Measurements from ENCODE around the gene SZT2. TPM values are rescaled to one million over a fixed set of nuclear protein-coding genes. Genes with fewer than 3 reads are reported as not detected.

SZT2 gene
- total and polyA plus RNA-seq, 2 of the 13 experiments (the other 11 are each of a cell fraction or from before 2014, with no cell fraction given), result 8.0 to 8.8 TPM

DNA sequence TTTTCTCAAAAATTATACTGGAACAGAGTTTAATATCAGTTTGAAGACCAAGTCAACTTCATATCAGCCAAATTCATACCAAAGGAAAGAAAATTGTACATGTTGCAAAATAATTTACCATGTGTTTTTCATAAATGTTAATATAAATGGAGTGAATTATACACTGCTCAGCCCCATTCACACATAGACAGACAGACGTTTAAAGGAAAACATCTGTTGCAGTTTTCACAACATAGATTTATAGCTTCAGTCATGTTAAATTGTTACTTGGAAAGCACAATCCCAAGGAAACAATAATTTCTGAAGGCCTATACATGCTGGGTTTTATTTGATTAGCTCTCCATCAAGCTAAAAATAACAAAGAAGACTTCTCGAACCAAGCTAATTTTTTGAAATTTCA is 91.8 kb downstream of the SZT2 start (continued):
- TF ChIP-seq, protein P1, sequence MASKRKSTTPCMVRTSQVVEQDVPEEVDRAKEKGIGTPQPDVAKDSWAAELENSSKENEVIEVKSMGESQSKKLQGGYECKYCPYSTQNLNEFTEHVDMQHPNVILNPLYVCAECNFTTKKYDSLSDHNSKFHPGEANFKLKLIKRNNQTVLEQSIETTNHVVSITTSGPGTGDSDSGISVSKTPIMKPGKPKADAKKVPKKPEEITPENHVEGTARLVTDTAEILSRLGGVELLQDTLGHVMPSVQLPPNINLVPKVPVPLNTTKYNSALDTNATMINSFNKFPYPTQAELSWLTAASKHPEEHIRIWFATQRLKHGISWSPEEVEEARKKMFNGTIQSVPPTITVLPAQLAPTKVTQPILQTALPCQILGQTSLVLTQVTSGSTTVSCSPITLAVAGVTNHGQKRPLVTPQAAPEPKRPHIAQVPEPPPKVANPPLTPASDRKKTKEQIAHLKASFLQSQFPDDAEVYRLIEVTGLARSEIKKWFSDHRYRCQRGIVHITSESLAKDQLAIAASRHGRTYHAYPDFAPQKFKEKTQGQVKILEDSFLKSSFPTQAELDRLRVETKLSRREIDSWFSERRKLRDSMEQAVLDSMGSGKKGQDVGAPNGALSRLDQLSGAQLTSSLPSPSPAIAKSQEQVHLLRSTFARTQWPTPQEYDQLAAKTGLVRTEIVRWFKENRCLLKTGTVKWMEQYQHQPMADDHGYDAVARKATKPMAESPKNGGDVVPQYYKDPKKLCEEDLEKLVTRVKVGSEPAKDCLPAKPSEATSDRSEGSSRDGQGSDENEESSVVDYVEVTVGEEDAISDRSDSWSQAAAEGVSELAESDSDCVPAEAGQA (IDR thresholded peaks at IDR 0.05; ENCODE audit: low read depth), result no peak
- TF ChIP-seq, protein P1 (CRISPR knock-in tag; IDR thresholded peaks at IDR 0.05; ENCODE audit: borderline replicate concordance), result no peak
- TF ChIP-seq, protein P2, sequence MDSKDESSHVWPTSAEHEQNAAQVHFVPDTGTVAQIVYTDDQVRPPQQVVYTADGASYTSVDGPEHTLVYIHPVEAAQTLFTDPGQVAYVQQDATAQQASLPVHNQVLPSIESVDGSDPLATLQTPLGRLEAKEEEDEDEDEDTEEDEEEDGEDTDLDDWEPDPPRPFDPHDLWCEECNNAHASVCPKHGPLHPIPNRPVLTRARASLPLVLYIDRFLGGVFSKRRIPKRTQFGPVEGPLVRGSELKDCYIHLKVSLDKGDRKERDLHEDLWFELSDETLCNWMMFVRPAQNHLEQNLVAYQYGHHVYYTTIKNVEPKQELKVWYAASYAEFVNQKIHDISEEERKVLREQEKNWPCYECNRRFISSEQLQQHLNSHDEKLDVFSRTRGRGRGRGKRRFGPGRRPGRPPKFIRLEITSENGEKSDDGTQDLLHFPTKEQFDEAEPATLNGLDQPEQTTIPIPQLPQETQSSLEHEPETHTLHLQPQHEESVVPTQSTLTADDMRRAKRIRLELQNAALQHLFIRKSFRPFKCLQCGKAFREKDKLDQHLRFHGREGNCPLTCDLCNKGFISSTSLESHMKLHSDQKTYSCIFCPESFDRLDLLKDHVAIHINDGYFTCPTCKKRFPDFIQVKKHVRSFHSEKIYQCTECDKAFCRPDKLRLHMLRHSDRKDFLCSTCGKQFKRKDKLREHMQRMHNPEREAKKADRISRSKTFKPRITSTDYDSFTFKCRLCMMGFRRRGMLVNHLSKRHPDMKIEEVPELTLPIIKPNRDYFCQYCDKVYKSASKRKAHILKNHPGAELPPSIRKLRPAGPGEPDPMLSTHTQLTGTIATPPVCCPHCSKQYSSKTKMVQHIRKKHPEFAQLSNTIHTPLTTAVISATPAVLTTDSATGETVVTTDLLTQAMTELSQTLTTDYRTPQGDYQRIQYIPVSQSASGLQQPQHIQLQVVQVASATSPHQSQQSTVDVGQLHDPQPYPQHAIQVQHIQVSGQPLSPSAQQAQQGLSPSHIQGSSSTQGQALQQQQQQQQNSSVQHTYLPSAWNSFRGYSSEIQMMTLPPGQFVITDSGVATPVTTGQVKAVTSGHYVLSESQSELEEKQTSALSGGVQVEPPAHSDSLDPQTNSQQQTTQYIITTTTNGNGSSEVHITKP (CRISPR knock-in tag; IDR thresholded peaks at IDR 0.05; ENCODE audit: low read depth), result no peak
